H1 (cell line): ENCODE results near the gene ARHGEF2. TPM values are rescaled to one million over a fixed set of nuclear protein-coding genes. Genes with fewer than 3 reads are reported as not detected.

Experiments used
- CTCF ChIA-PET: fragments of 300-600 bp; sonication (Branson Sonifier 250); formaldehyde crosslinking; loops from one replicate; lab custom pipeline; 2021; ENCODE audit not compliant: partially characterized antibody; lab: Charles Lee
- POLR2A ChIA-PET: fragments of 300-600 bp; sonication (Branson Sonifier 250); formaldehyde crosslinking; loops from one replicate; lab custom pipeline; 2021; ENCODE audit warnings: inconsistent platforms; ENCODE audit not compliant: partially characterized antibody; lab: Charles Lee
- DNase-seq, 2 experiments: peaks; one replicate each; pipeline versions ENCODE4 v3.0.0 to v3.0.0-alpha.2; 2010 to 2022; ENCODE audit warnings: low spot score in 2 of 2, low read depth in 1 of 2, mixed read lengths in 1 of 2
- FAIRE-seq: peaks from 2 replicates; lab custom pipeline; 2011; peaks lifted over from hg19 to GRCh38; lab: Jason Lieb, UNC
- H2AFZ ChIP-seq: 2 replicates; pipeline ENCODE4 v1.8.1; 2012; ENCODE audit warnings: low read length, inconsistent platforms
- H2AK5ac ChIP-seq: 2 replicates; pipeline ENCODE4 v1.6.1; 2013; ENCODE audit warnings: low read depth, low read length
- H2BK120ac ChIP-seq: replicated peaks from 2 replicates; pipeline ENCODE3; 2013; ENCODE audit warnings: low read depth, low read length, inconsistent platforms
- H2BK12ac ChIP-seq: 2 replicates; pipeline ENCODE4 v1.6.1; 2013; ENCODE audit warnings: low read depth, low read length
- H2BK15ac ChIP-seq: 2 replicates; pipeline ENCODE4 v1.6.1; 2013; ENCODE audit warnings: low read length
- H2BK20ac ChIP-seq: 2 replicates; pipeline ENCODE4 v1.6.1; 2013; ENCODE audit warnings: low read length
- H2BK5ac ChIP-seq: 2 replicates; pipeline ENCODE4 v1.6.1; 2013; ENCODE audit warnings: low read depth, low read length
- H3K14ac ChIP-seq: 2 replicates; pipeline ENCODE4 v1.6.1; 2013; ENCODE audit warnings: inconsistent platforms; ENCODE audit not compliant: insufficient read length
- H3K18ac ChIP-seq: 2 replicates; pipeline ENCODE4 v1.6.1; 2013; ENCODE audit warnings: low read length; ENCODE audit errors: extremely low read depth
- H3K23ac ChIP-seq: 2 replicates; pipeline ENCODE4 v1.6.1; 2013; ENCODE audit warnings: inconsistent platforms; ENCODE audit not compliant: insufficient read length
- H3K23me2 ChIP-seq: 2 replicates; pipeline ENCODE4 v1.6.1; 2013; ENCODE audit warnings: low read depth, low read length
- H3K27ac ChIP-seq: 2 replicates; pipeline ENCODE4 v1.6.1; 2011; ENCODE audit warnings: low read depth, low read length, inconsistent platforms
- H3K27me3 ChIP-seq, 4 experiments: replicated peaks in 1 of 4; 1 replicate in 1 of 4; 2 replicates in 3 of 4; pipeline versions ENCODE4 v1.6.1 to v1.8.1; 2011 to 2013; ENCODE audit warnings: low read length in 3 of 4, mild to moderate bottlenecking in 3 of 4, inconsistent platforms in 2 of 4, mixed read lengths in 2 of 4, moderate library complexity in 1 of 4; ENCODE audit not compliant: control insufficient read depth in 3 of 4, insufficient read depth in 3 of 4; ENCODE audit errors: extremely low read depth in 1 of 4
- H3K36me3 ChIP-seq, 4 experiments: 2 replicates each; pipeline versions ENCODE4 v1.6.1 to v1.8.1; 2011 to 2013; ENCODE audit warnings: mild to moderate bottlenecking in 4 of 4, low read length in 3 of 4, moderate library complexity in 2 of 4, control low read depth in 1 of 4, inconsistent platforms in 1 of 4; ENCODE audit not compliant: insufficient read depth in 4 of 4, control insufficient read depth in 2 of 4
- H3K4ac ChIP-seq: replicated peaks from 2 replicates; pipeline ENCODE3; 2013; ENCODE audit warnings: low read length, low read depth, mixed read lengths, inconsistent platforms; ENCODE audit not compliant: insufficient read length
- H3K4me1 ChIP-seq, 4 experiments: replicated peaks in 1 of 4; 1 replicate in 1 of 4; 2 replicates in 3 of 4; pipeline versions ENCODE4 v1.6.1 to v1.8.1; 2011 to 2013; ENCODE audit warnings: low read length in 3 of 4, inconsistent platforms in 2 of 4, mixed read lengths in 1 of 4; ENCODE audit not compliant: insufficient read depth in 4 of 4, control insufficient read depth in 3 of 4
- H3K4me2 ChIP-seq, 2 experiments: 2 replicates each; pipeline versions ENCODE4 v1.6.1 to v1.8.1; 2011 to 2013; ENCODE audit warnings: low read depth in 2 of 2, low read length in 2 of 2, control low read depth in 1 of 2, inconsistent platforms in 1 of 2, mild to moderate bottlenecking in 1 of 2; ENCODE audit not compliant: insufficient read depth in 1 of 2
- H3K4me3 ChIP-seq, 4 experiments: fragments of 200-600, 300-600 bp in 1 of 4; sonication (generic), shearing (Covaris generic), sonication (Bioruptor Twin) in 1 of 4; 2 replicates each; pipeline versions ENCODE4 v1.5.1 to v1.8.1; 2011 to 2016; ENCODE audit warnings: low read length in 4 of 4, low read depth in 3 of 4, control low read depth in 2 of 4, inconsistent platforms in 2 of 4, mild to moderate bottlenecking in 2 of 4, mixed read lengths in 1 of 4, moderate library complexity in 1 of 4; ENCODE audit not compliant: insufficient read depth in 2 of 4; ENCODE audit errors: extremely low read depth in 1 of 4
- H3K56ac ChIP-seq: replicated peaks from 2 replicates; pipeline ENCODE3; 2013; ENCODE audit warnings: low read depth, mild to moderate bottlenecking, mixed read lengths, low read length, inconsistent platforms; ENCODE audit not compliant: insufficient read length
- H3K79me1 ChIP-seq: 2 replicates; pipeline ENCODE4 v1.6.1; 2013; ENCODE audit warnings: low read depth, low read length, control low read depth
- H3K79me2 ChIP-seq, 2 experiments: 2 replicates each; pipeline versions ENCODE4 v1.6.1 to v1.8.1; 2012 to 2013; ENCODE audit warnings: low read length in 2 of 2, mild to moderate bottlenecking in 2 of 2, inconsistent platforms in 1 of 2; ENCODE audit not compliant: insufficient read depth in 2 of 2, control insufficient read depth in 1 of 2
- H3K9ac ChIP-seq, 4 experiments: replicated peaks in 1 of 4; 1 replicate in 1 of 4; 2 replicates in 3 of 4; pipeline versions ENCODE4 v1.6.1 to v1.8.1; 2011 to 2013; ENCODE audit warnings: low read depth in 3 of 4, low read length in 3 of 4, control low read depth in 2 of 4, mild to moderate bottlenecking in 2 of 4, moderate library complexity in 2 of 4, inconsistent platforms in 1 of 4; ENCODE audit errors: extremely low read depth in 1 of 4
- H3K9me3 ChIP-seq, 2 experiments: 2 replicates each; pipeline versions ENCODE4 v1.6.1 to v1.8.1; 2012 to 2013; ENCODE audit warnings: mild to moderate bottlenecking in 2 of 2, moderate library complexity in 2 of 2, control low read depth in 1 of 2, inconsistent platforms in 1 of 2, low read depth in 1 of 2, low read length in 1 of 2, mixed read lengths in 1 of 2; ENCODE audit not compliant: insufficient read depth in 2 of 2
- H4K20me1 ChIP-seq, 2 experiments: replicated peaks in 1 of 2; 2 replicates each; pipeline versions ENCODE3 to v1.8.1; 2011 to 2013; ENCODE audit warnings: inconsistent platforms in 2 of 2, low read length in 2 of 2, mild to moderate bottlenecking in 1 of 2; ENCODE audit not compliant: insufficient read depth in 2 of 2, control insufficient read depth in 1 of 2
- H4K5ac ChIP-seq: 2 replicates; pipeline ENCODE4 v1.6.1; 2013; ENCODE audit warnings: low read length, low read depth, mixed read lengths, inconsistent platforms; ENCODE audit not compliant: insufficient read length
- H4K8ac ChIP-seq: 2 replicates; pipeline ENCODE4 v1.8.0; 2013; ENCODE audit warnings: mild to moderate bottlenecking, moderate library complexity, low read length, inconsistent platforms; ENCODE audit not compliant: insufficient read depth; ENCODE audit errors: extremely low read depth
- H4K91ac ChIP-seq: replicated peaks from 2 replicates; pipeline ENCODE3; 2013; ENCODE audit warnings: low read length, mixed read lengths, inconsistent platforms; ENCODE audit not compliant: insufficient read length
- ASH2L ChIP-seq: fragments of 200-600, 300-600 bp; sonication (generic); IDR thresholded peaks from one replicate; pipeline ENCODE4 v1.7.1; 2017; ENCODE audit warnings: low read length
- GABPA ChIP-seq: IDR thresholded peaks from 2 replicates; pipeline ENCODE4 v1.6.1; 2011; ENCODE audit warnings: mild to moderate bottlenecking, low read length, moderate library complexity, borderline replicate concordance; ENCODE audit not compliant: insufficient read depth
- KDM4A ChIP-seq: IDR thresholded peaks from one replicate; pipeline ENCODE4 v1.7.1; 2012; ENCODE audit warnings: low read depth, mild to moderate bottlenecking, moderate library complexity, low read length, inconsistent platforms; ENCODE audit not compliant: severe bottlenecking
- PHF8 ChIP-seq: fragments of 200-600 bp; sonication (generic); conservative IDR thresholded peaks from 2 replicates; pipeline ENCODE4 v1.7.1; 2012; ENCODE audit warnings: low read depth, mild to moderate bottlenecking, inconsistent platforms, low read length, moderate library complexity
- RBBP5 ChIP-seq: IDR thresholded peaks from 2 replicates; pipeline ENCODE4 v1.7.1; 2012; ENCODE audit warnings: low read depth, mild to moderate bottlenecking, inconsistent platforms, low read length, moderate library complexity, borderline replicate concordance
- RFX5 ChIP-seq: IDR thresholded peaks from 2 replicates; pipeline ENCODE4 v1.6.1; 2011; ENCODE audit warnings: low read depth, low read length, improper control_type of control experiment, borderline replicate concordance
- RNF2 ChIP-seq: fragments of 200-900, 300-1000 bp; sonication (generic); IDR thresholded peaks from 2 replicates; pipeline ENCODE4 v1.7.1; 2016; ENCODE audit warnings: borderline replicate concordance, low read depth, mild to moderate bottlenecking, antibody characterized with exemption, low read length; ENCODE audit not compliant: poor library complexity, severe bottlenecking; ENCODE audit errors: missing control alignments
- SIRT6 ChIP-seq: IDR thresholded peaks from one replicate; pipeline ENCODE4 v1.7.1; 2012; ENCODE audit warnings: low read length, inconsistent platforms
- TBP ChIP-seq: IDR thresholded peaks from 2 replicates; pipeline ENCODE4 v1.6.1; 2011; ENCODE audit warnings: low read depth, low read length, improper control_type of control experiment
- WGBS, 2 experiments: shearing (Covaris generic) in 1 of 2; methylation state at CpG; one replicate each; pipeline versions ENCODE4 v1.1.6 to v1.1.7; 2013 to 2015; ENCODE audit warnings: low lambda C conversion rate in 2 of 2, mixed read lengths in 2 of 2, inconsistent platforms in 1 of 2, low coverage in 1 of 2, missing lambda C conversion rate in 1 of 2; ENCODE audit not compliant: insufficient replicate concordance in 2 of 2, insufficient coverage in 1 of 2, insufficient read length in 1 of 2; ENCODE audit errors: extremely low coverage in 1 of 2, missing lambda C conversion rate in 1 of 2; 5-methylcytosine and 5-hydroxymethylcytosine counted together
- polyA plus RNA-seq, 7 experiments: library from polyadenylated mRNA; depleted of rRNA in 3 of 7; stranded (reverse) in 5 of 7; unstranded in 2 of 7; fragments of >200 nt in 5 of 7; fragments of 200-250 nt in 2 of 7; gene quantifications; 1 replicate in 5 of 7; 2 replicates in 1 of 7; 4 replicates in 1 of 7; pipeline versions ENCODE4 v1.2.1 to v1.2.3, GENCODE V29; 2011 to 2013; ENCODE audit warnings: missing spikeins in 2 of 7, mixed read lengths in 2 of 7
- total RNA-seq: library from RNA; stranded (reverse); fragmentation: NEBNext Ultra II Directional; extraction: Animal tissue kit (Norgen Biotek cat#: 25700); gene quantifications from 2 replicates; pipeline ENCODE4 v1.2.1, GENCODE V29; 2021

ARHGEF2 gene
- total and polyA plus RNA-seq, 2 of the 8 experiments (the other 6 are each of a cell fraction or from before 2014, with no cell fraction given), result 42.7 to 80.5 TPM

GRCh38 chr1:156020293-156021092 lies 42.1 kb upstream of the ARHGEF2 start, which contains the start of gene SSR2:
SSR2 (minus strand) TSS chr1:156020951; CDS start chr1:156020167, 784 bp downstream.
- CTCF ChIA-PET, result interaction anchor here (0.9 to 8.9 kb wide), 12 partner anchors 9 to 110 kb away, joined by 3 to 77 read pairs (median 5); partner anchors contain the start of genes ARHGEF2 and UBQLN4
- Histone ChIP-seq H2BK20ac (no peak within 1 kb of the TSS), H2BK15ac (no peak within 1 kb of the TSS), H4K20me1 (peaks cover 0 to 2% of the 10 kb centered on the region in 2 experiments), H2BK5ac (peak within 1 kb of the TSS; percentile 37; the same call in 1 of the 2 replicates), H3K27ac (no peak within 1 kb of the TSS), H4K5ac (no peak within 1 kb of the TSS), H4K91ac (no peak within 1 kb of the TSS), H2BK120ac (no peak within 1 kb of the TSS), H3K9ac (peak within 1 kb of the TSS in 3 of 4 experiments; percentile 63 to 76 (median 75); a peak in 6 of 7 replicates), H3K18ac (no peak within 1 kb of the TSS), H3K27me3 (peaks cover 0 to 4% (median under 1%) of the 10 kb centered on the region in 4 experiments; a peak in 1 of 7 replicates), H3K4me1 (peaks cover 0 to 3% (median under 1%) of the 10 kb centered on the region in 4 experiments; a peak in 3 of 7 replicates), H3K36me3 (peaks cover 1 to 26% (median 15%) of the 10 kb centered on the region in 4 experiments; a peak in 5 of 8 replicates), H2AFZ (0 out of 2 replicates have a peak within 1 kb of the TSS, but pooled peaks have one; percentile 10), H3K4me3 (peak within 1 kb of the TSS; percentile 92 to 97 (median 94)), H3K79me2 (peaks cover 5 to 15% of the 10 kb centered on the region in 2 experiments), H3K23me2 (peaks cover 5% of the 10 kb centered on the region; the same call in 1 of the 2 replicates), H4K8ac (no peak within 1 kb of the TSS), H3K4ac (peak within 1 kb of the TSS; percentile 23), H3K9me3 (no peaks in the 10 kb centered on the region), H2AK5ac (no peak within 1 kb of the TSS), H3K56ac (peak within 1 kb of the TSS; percentile 27), H3K79me1 (0 out of 2 replicates have a peak, but pooled peaks cover 5% of the 10 kb centered on the region), H3K4me2 (peak within 1 kb of the TSS; percentile 99), H2BK12ac (no peak within 1 kb of the TSS), H3K14ac (no peak within 1 kb of the TSS), H3K23ac (no peak within 1 kb of the TSS)
- POLR2A ChIA-PET, result interaction anchor here (0.6 to 2.9 kb wide), 7 partner anchors 12 to 157 kb away, joined by 3 to 10 read pairs (median 5); partner anchors contain the start of genes RAB25 and UBQLN4
- DNase-seq (peak; percentile 73 to 84), FAIRE-seq (peak; percentile 96)
- WGBS, 2 experiments, result 3% methylated on average over 34 of the region's 45 CpGs; no CpG with 5 or more reads in 1 of the 2 experiments
- TF ChIP-seq GABPA (peak; percentile 97), RBBP5 (no peak), KDM4A (no peak), PHF8 (peak; percentile 55; the same call in 1 of the 2 replicates), RNF2 (no peak), ASH2L (no peak), RFX5 (no peak), SIRT6 (no peak), TBP (no peak; the same call in 1 of the 2 replicates)
